Gastrocnemius medialis (tissue), 4 donors: ENCODE results near the gene SDHA.

ENCODE experiments used
- POLR2A ChIP-seq, 2 donors: fragments of 450-650 bp; IDR thresholded peaks; one replicate each; pipeline ENCODE4 v1.6.1; 2017; ENCODE audit warnings: antibody characterized with exemption in 2 of 2, mild to moderate bottlenecking in 2 of 2, moderate library complexity in 2 of 2
- TF ChIP-seq, protein P1 (sequence below), 5 experiments: fragments of 450-650 bp in 3 of 5; fragments of 200-600 bp in 2 of 5; sonication (generic) in 2 of 5; IDR thresholded peaks in 4 of 5; conservative IDR thresholded peaks in 1 of 5; 1 replicate in 4 of 5; 2 replicates in 1 of 5; pipeline ENCODE4 v1.5.1; 2016 to 2019; ENCODE audit warnings: antibody characterized with exemption in 5 of 5, mild to moderate bottlenecking in 3 of 5, moderate library complexity in 3 of 5

DNA sequence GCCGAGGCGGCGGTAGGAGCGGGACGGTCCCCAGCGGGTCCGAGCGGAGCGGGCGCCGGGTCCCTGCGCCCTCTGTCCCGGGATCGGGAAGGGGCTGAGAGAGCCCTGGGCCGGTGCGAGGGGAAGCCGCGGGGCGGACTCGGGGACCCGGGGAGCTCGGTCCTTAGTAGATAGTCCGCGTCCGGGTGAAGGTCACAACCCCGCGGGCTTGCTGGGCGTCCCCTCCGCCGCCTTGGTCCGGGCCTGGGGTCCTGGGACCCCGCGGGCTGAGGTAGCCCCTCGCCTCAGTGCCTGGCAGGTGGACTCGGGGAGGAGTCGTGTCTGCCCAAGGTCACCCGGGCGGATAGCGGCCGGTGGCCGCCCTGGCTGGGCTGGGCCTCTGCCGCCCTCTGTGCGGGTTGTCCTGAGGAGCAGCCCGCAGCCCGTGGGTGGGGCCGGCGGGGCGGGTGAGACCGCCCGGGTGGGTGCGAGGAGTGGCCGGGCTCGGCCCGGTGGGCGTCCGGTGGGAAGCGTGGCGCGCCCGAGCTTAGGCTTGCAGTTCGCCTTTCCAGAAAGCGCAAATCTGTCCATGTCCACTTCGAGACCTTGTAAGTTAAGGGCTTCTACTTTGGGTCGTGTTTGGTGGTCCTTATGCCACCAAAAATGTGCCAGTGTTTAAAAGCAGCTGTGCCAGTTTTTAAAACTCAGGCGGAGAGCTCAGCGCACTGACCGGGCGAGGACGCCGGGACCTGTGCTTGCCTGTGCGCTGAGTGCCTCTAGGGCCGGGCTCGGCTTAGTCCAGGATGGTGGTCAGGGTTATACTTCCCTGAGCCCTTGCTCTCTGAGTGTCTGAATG is 554 bp downstream of the SDHA start:
- TF ChIP-seq, protein P1, sequence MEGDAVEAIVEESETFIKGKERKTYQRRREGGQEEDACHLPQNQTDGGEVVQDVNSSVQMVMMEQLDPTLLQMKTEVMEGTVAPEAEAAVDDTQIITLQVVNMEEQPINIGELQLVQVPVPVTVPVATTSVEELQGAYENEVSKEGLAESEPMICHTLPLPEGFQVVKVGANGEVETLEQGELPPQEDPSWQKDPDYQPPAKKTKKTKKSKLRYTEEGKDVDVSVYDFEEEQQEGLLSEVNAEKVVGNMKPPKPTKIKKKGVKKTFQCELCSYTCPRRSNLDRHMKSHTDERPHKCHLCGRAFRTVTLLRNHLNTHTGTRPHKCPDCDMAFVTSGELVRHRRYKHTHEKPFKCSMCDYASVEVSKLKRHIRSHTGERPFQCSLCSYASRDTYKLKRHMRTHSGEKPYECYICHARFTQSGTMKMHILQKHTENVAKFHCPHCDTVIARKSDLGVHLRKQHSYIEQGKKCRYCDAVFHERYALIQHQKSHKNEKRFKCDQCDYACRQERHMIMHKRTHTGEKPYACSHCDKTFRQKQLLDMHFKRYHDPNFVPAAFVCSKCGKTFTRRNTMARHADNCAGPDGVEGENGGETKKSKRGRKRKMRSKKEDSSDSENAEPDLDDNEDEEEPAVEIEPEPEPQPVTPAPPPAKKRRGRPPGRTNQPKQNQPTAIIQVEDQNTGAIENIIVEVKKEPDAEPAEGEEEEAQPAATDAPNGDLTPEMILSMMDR (IDR thresholded peaks at IDR 0.05 in 4 of 5, conservative IDR thresholded peaks at IDR 0.05 in 1 of 5), result no peak
- TF ChIP-seq POLR2A (IDR thresholded peaks at IDR 0.05), result no peak
